Stimulated activated CD4-positive, alpha-beta T cell treated with anti-CD3 and anti-CD28 coated beads, Interleukin-1b, Interleukin-23, amount 100 ng/mL, for 1 hour (primary cell): Measurements from ENCODE around the gene AP1S1.
"Not testable (repeated sequence)": the region's sequence is repeated elsewhere in the genome, so short reads cannot be mapped to it uniquely, and the experiment has no call there.

ENCODE experiments used
- DNase-seq, 2 donors: peaks; one replicate each; pipeline ENCODE4 v3.0.0-alpha.2; 2020; ENCODE audit warnings: low read depth in 2 of 2

Gene AP1S1

GRCh38 chr7:101200862-101201599, 46.8 kb downstream of the AP1S1 start, which contains the start of gene MOGAT3:
Gene MOGAT3, minus strand, starts transcription at chr7:101201036. Its CDS starts 182 bp downstream, at chr7:101200854.
- no peak for DNase-seq

GRCh38 chr7:101201695-101202602, 47.7 kb downstream of the AP1S1 start:
- no peak for DNase-seq

- no peak for DNase-seq
Measured at GRCh38 chr7:101202603-101202918, 48.3 kb downstream of the AP1S1 start.

GRCh38 chr7:101203740-101204738, 49.8 kb downstream of the AP1S1 start:
- DNase-seq, result not testable (repeated sequence)

GRCh38 chr7:101205901-101206664, 51.8 kb downstream of the AP1S1 start:
- no peak for DNase-seq

- DNase-seq, result no peak
Measured at GRCh38 chr7:101206665-101207042, 52.4 kb downstream of the AP1S1 start.

- no peak for DNase-seq
Measured at GRCh38 chr7:101207459-101207858, 53.2 kb downstream of the AP1S1 start.

GRCh38 chr7:101208794-101209193, 54.5 kb downstream of the AP1S1 start:
- no peak for DNase-seq

- no peak for DNase-seq
Measured at GRCh38 chr7:101210143-101210542, 55.9 kb downstream of the AP1S1 start.
